Skeletal muscle satellite cell (primary cell): ENCODE data around the gene STON2. TPM values are rescaled to one million over a fixed set of nuclear protein-coding genes. Genes with fewer than 3 reads are reported as not detected.

Experiments used
- small RNA-seq: library from RNA; depleted of rRNA; stranded (forward); fragments of <200 nt; gene quantifications from one replicate; pipeline ENCODE3, GENCODE V24; 2012

STON2 gene

Small RNA genes lying within 50 kb of the gene (small RNA-seq; reads per million reads assigned to genes)
- gene DYNLL1P1 (not detected), gene DYNLL1P2 (not detected)
